CD4-positive, alpha-beta T cell treated with Interleukin-17A for 4 hours (primary cell): ENCODE data around the gene DAZAP1.

Source experiments
- DNase-seq: peaks from one replicate; pipeline ENCODE4 v3.0.0-alpha.2; 2020; ENCODE audit warnings: mixed read lengths

DAZAP1 gene

DNA sequence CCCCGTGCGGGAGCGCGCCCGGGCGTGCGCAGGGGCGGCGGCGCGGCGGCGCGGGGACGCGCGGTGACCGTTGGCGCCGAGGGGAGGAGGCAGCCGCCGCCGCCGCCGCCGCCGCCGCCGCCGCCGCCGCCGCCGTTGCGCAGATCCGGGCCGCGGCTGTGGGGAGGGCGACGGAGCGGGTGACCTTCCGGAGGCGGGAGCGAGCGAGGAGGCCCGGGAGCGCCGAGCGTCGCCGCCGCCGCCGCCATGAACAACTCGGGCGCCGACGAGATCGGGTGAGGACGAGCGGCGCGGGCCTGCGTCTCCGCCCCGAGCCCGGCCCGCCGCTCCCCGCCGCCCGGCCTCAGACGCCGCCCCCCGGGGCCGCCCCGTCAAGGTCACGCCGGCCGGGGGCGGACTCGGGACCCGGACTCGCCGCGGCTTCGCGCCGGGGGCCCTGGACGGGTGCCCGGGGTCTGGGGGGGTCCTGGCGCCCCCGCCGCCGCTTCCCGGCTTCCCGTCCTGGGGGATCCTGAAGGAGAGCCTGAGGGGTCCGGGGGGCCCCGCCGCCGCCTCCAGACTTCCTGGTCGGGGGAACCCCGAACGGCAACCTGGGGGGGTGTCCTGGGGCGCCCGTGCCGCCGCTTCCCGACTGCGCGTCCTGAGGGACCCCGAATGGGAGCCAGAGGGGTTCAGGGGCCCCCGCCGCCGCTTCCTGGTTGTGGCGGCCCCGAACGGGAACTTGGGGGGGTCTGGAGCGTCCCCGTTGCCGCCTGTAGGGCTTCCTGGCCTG is at the start of gene DAZAP1:
Gene DAZAP1 (plus strand): TSS at position 59 of the 772 bp plus-strand sequence. CDS start 188 bp downstream, at position 247.
- DNase-seq, result peak; percentile 42

DNA sequence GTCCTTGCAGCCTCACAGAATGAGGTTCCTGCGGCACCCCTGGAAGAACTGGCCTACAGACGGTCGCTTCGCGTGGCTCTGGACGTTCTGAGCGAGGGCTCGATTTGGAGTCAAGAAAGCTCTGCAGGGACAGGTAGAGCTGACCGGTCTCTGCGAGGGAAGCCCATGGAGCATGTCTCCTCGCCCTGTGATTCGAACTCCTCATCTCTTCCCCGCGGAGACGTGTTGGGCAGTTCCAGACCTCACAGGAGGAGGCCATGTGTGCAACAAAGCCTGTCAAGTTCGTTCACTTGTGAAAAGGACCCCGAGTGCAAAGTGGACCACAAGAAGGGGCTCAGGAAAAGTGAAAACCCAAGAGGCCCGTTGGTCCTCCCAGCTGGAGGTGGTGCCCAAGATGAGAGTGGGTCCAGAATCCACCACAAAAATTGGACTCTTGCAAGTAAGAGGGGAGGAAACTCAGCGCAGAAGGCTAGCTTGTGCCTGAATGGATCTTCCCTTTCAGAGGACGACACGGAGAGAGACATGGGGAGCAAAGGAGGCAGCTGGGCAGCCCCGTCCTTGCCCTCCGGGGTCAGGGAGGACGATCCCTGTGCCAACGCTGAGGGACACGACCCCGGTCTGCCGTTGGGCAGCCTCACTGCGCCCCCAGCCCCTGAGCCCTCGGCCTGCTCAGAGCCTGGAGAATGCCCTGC is 47.1 kb upstream of the DAZAP1 start:
- DNase-seq, result no peak

DNA sequence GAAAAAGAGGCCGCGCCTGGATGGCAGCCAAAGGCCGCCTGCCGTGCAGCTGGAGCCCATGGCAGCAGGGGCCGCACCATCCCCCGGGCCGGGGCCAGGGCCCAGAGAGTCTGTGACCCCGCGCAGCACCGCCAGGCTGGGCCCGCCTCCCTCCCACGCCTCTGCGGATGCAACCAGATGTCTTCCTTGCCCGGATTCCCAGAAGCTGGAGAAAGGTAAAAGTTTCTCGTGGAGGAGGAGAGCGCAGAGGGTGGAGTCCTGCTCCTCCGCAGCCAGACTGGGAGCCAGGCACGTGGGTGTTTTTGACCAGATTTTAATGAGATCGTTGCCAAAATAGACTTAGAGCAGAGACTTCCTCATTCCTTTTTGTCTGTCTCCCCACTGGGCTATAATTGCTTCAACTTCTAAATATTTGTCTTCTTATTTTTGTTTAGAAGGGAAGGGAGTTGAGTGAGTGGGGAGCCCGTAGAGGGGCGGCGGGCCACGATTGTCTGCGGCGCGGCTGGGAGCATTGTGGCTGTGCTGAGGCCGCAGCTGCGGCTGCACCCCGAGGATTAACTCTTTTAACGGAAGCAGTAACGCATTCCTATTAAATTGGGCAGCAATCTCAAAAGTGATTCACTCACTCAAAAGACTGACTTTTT is 46.4 kb upstream of the DAZAP1 start:
- DNase-seq, result no peak

DNA sequence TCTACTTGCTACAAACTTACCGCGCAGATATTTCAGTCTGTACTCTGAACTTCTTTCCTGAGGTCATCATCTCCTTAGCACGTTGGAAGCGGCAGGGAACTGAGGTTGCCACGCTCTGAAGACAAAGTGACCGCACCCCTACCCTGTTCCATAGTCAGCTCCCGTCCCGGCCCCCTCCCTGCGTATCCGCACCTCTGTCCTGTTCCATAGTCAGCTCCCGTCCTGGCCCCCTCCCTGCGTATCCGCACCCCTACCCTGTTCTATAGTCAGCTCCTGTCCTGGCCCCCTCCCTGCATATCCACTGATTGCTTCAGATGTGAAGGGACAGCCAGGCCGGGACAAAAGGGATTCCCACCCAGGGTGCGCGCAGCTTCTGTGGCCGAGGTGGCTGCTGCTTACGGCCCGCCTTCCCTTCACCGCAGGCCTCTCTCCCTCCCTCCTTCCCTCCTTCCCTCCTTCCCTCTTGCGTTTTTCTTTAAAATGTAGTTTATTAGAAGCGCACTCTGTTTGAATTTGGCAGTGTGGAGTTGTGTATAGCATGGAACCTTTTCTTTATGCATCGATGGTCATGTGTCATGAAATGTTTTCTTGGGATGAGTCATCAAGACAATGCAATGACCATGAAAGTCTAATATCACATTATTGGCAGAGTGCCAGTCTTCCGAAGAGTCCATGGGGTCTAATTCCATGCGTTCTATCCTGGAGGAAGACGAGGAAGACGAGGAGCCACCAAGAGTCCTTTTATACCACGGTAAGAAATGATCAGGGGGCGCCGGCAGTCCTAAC is 45.6 kb upstream of the DAZAP1 start:
- DNase-seq, result no peak

DNA sequence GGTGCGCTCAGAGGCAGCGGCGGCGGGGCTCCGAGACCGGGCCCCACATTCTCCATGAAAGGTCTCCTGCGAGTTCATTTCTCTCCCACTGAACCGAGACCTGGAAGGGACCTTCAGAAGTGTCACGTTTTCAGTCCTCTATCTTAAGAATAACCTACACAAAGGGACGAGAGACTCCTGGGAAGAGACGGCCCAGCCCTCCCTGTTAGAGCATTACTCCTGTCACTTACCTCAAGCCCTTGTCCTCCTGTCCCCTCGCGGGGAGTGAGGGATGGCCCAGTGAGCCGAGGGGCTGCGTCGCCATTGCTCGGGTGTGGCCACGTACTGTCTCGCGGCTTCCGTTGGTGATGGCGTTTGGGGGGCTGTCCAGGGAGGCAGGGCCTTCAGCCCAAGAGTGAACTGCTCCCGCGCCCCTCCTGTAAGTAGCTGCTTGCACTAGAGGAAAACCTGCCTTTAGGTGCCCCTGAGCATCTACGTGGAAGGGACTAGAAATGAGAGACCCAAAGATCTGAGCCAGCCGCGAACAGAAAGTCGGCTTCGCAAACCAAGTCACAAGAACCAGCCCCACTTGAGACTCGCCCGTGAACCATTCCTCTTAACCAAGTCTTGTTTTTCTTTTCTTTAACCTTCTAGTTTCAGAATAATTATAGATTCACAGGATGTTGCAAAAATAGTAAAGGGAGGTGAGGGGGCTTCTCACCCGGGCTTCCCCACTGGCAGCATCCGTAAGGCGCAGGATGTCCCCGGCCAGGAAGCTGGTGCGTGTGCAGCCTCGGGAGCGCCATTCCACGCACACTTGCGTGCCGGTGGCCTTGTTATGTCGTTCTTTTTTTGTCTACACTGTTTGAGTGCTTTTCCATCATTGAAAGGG is 44.8 kb upstream of the DAZAP1 start:
- no peak for DNase-seq

DNA sequence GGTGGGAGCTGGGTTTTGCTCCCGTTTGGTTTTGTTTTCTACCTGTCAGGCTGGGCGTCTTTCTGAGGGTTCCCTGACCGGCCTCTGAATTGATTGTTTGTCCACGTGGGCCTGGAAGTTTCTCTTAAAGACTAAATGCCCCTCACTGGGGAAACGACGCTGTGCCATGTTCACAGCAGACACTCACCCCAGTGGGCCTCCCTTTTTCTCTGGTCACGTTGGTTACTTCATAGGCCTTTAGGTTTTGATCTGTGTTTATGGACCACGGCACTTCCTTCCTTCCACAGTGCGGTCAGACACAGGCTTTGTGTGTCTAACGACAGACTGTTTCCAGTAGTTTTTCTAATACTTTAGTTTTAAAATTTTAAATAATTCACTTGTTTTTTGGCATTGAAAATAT is 43.8 kb upstream of the DAZAP1 start:
- peak; percentile 36 for DNase-seq

DNA sequence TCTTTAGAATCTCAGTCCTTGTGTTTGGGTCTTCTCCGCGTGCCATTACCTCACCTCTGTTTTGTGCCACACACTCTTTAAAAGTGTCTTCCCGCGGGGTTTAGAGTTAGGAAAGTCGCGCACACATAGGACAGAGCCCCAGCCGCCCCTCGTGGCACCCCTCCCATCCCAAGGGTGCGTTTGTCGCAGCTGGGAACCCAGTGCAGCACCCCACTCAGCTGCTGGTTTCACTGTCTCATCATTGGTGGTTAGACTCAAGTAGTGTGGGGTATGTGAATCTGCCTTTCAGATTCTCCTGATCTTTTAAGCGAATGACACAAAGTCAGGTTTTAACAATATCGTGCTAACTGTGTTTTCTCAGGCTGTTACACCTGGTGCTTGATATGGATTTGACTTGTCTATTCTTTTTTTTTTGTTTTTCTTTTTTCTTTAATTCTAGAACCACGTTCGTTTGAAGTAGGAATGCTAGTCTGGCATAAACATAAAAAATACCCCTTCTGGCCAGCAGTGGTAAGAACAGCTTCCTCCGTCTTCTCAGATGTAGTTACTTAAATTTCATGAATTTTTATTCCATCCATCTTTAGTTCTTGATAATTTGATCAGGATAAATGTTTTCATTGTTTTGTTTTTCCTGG is 43.2 kb upstream of the DAZAP1 start:
- DNase-seq, result peak; percentile 31

DNA sequence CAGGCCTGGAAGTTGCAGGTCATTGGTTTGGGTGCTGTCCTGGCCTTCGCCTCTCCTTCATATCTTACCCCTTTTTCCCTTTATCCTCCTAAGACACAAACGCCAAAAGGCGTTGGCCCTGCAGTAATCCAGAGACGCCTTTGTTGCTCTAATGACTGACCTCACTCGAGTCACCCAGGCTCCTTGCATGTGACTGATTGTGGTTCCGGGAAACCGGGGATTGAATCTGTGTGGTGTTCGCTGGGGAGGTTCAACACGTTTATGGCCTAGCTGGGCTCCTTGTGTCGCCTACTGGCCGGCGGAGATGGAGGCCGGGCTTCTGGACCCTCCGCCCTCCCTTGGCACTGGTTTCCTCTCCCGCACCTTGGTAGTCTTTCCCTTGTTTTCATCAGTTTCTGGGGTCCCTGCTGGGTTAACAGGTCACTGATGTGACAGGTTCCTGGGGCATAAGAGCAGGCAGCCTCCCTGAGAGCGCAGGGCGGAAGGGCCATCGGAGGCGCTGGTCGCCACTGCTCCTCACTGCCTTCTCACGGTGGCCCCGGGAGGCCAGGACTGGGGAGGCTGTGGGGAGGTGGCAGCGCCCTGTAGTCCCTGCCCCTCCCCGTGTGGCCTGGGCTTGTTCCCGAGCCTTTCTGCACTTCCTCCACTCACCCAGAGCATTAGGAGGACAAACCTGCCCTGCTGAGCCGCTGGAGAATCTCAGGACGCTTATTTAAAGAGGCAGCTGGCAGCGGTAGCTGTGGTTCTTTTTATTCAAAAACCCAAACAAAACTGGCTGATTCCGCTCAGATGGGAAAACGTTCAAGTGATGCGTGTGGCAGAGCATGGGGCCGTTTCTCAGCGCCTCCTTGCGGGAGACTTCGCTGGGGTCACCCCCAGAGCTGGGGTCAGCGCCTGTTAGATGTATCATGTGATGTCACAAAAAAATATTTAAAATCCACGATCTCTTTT is 41.8 kb upstream of the DAZAP1 start:
- DNase-seq, result no peak

DNA sequence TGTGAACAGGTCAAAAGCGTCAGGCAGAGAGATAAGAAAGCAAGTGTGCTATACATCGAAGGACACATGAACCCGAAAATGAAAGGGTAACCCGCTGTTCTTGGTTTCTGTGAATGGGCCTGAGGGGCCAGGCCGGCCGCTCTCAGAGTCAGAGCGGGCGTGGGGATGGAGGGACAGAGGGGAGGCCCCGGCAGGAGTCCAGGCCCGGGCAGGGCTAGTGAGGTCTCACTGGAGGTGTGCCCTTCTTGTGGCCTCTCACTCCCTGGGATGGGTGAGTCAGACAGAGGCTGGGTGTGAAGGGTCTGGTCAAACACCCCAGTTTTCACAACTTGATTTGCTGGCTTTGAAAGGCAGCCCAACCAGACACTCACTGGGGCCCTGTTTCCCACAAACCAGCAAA is 41.1 kb upstream of the DAZAP1 start:
- no peak for DNase-seq

DNA sequence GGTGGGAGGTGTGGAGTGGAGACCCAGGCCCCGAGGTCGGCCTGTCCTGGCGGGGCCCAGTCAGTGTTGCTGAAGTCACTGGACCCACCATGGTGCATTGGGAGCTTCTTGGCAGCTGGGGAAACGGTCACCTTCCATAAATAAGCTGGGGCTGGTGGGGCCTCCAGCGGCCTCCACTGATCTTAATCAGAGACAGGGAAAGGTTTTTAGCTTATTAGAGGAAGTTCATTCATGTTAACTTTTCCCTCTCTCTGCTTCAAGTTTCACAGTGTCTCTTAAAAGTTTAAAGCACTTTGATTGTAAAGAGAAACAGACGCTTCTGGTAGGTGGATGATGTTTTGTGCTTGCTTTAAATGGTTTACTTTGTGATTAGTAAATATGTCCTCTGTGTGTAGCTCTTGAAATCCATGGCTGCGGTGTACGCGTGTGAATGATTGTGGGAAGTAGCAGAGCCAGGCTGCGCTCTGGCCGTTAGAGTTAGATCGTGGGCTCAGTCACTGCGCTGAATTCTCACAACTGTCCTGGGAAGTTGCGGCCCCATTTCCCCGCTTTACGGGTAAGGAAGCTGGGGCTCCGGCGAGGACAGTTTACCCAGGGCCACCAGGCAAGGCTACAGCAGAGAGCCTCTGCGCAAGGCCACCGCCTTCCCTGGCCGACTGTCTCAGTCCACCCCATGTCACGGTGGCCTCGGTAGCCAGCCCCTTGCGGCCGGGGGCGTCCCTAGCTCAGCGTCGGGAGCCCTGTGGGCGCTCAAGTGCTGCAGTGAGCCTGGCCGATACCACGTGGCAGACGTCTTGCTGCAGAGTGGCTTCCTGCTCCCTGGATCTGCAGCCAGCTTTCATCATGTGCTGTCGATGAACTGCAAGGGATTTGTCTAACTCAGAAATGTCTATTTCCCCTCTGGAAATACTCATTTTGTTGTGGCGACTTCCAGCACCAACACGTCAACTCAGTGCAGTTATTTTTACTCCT is 40.2 kb upstream of the DAZAP1 start:
- no peak for DNase-seq

DNA sequence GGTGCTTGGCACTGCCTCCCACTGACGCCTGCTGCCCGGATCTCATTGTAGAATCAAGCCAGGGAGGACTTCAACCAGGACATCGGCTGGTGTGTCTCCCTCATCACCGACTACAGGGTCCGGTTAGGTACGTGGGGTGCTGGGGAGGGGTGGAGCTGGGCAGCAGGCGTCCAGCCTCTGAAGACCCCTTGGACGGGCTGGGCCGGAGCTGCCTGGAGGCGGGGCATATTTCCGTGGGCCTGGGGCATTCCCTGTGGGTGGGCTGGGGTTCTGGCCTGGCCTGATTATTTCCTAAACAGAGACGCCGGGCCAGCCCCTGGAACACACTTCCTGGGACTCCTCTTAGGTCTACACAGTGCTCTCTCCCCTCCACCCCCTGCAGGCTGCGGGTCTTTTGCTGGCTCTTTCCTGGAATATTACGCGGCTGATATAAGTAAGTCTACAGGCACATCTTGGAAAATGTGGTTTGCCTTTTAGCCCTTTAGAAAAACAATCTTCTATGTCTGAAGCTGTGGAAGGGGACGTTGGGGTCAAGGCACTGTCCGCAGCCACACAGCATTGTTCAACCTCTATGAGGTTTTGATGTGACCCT is 38.1 kb upstream of the DAZAP1 start:
- no peak for DNase-seq

DNA sequence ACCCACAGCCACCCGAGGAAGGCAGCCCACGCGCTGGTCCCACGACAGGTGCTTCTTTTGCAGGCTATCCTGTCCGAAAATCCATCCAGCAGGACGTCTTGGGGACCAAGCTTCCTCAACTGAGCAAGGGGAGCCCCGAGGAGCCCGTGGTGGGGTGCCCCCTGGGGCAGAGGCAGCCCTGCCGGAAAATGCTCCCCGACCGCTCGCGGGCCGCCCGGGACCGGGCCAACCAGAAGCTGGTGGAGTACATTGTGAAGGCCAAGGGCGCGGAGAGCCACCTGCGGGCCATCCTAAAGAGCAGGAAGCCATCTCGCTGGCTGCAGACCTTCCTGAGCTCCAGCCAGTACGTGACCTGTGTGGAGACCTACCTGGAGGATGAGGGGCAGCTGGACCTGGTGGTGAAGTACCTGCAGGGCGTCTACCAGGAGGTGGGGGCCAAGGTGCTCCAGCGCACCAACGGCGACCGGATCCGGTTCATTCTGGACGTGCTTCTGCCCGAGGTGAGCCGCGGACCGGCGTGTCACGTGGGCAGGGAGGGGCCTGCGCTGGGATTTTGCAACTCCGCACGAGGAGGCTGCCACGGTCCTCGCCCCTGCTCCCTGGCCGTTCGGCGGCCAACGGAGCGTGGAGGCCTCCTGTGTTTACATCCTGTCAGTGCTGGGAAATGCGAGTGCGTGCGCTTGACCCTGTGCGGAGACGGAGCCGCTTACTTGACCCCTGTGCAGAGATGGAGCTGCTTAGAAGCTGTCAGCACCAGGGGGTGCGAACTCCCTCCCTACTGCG is 36.6 kb upstream of the DAZAP1 start:
- DNase-seq, result no peak

DNA sequence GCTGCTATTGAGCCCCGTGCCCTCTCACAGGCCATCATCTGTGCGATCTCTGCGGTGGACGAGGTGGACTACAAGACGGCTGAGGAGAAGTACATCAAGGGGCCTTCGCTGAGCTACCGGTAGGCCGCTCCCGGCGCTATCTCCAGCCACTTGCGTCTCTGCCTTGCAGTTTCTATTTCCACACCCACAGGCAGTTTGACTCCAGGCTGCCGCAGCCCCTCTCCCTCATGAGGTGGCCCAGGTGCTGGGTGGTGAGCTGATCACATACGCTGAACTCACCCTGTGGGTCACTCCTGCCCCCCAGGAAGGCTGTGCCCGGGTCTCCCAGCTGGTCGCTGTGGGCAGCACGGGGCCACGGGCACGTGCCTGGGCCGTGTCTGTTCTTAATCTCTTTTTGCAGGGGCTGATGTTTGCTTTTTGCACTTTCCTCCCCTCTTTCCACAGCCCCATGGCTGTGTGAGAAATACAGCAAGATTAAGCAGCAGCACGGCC is 34.3 kb upstream of the DAZAP1 start:
- no peak for DNase-seq

DNA sequence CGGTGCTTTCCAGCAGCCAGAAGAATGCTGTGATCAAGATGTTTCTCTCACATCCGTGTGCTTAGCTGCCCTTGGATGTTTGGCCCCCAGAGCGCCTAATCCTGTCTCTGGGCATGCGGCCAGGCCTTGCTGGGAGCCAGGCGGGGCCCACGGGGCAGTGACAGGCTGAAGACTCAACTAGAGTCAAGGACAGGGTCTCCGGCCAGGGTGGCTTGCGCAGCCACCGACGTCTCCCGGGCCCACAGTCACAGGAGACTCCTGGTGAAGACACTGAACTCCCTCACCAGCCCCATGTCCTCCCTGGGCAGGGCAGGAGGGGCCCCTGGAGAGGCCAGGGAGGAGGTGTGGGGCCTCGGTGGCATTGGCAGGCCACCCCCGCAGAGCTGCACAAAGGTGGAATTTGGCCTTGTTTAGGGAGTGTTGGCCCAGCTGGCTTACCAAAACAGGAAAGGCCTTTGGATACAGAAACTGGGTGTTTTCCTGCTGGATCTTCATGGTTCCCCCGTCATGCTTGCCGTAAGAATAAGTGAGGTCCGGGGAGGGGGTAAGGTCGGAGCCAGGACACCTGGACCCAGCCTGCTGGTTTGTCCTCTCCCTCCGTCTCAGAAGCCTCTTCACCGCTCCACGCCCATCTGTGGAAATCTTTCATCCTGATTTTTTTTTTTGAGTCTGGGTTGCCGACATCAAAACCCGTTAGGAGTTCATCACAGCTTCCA is 33.7 kb upstream of the DAZAP1 start:
- DNase-seq, result no peak

DNA sequence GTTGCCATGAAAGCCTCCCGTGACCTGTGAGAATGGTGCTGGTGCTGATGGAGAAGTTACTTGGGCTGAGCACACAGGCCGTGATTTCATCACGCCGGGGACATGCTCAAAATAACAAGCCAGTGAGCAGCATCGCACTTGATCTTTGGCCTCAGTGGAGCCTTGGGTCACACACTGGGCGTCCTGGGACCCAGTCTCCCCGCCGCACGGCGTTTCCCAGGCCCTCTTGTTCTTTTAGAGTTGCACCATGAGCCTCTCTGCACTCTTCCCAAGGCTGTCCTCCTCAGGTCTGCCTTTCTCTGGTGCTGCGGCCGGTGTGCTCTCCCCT is 33.2 kb upstream of the DAZAP1 start:
- no peak for DNase-seq

DNA sequence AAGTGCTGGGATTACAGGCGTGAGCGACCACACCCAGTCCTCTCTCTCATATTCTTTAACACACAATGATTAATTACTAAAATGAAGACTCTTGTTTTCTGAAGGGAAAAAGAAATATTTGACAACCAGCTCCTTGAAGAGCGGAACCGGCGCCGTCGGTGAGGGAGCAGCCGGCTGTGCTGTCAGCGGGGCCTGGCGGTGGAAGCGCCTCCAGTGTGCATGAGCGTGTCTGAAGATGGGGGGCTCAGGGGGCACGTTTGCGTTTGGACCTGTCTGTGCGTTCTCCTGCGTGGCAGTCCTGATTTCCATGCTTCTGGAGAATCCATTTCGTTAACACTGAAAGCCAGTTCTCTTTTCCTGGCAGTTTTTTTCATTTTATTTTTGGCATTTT is 31.0 kb upstream of the DAZAP1 start:
- no peak for DNase-seq
